ENCODE results near the gene MOB3A. TPM values are rescaled to one million over a fixed set of nuclear protein-coding genes. Genes with fewer than 3 reads are reported as not detected.

MOB3A gene
- total and polyA plus RNA-seq, 2 donors (not counting 1 experiment from before 2014, with no cell fraction given), result 17.2 to 34.8 TPM

DNA sequence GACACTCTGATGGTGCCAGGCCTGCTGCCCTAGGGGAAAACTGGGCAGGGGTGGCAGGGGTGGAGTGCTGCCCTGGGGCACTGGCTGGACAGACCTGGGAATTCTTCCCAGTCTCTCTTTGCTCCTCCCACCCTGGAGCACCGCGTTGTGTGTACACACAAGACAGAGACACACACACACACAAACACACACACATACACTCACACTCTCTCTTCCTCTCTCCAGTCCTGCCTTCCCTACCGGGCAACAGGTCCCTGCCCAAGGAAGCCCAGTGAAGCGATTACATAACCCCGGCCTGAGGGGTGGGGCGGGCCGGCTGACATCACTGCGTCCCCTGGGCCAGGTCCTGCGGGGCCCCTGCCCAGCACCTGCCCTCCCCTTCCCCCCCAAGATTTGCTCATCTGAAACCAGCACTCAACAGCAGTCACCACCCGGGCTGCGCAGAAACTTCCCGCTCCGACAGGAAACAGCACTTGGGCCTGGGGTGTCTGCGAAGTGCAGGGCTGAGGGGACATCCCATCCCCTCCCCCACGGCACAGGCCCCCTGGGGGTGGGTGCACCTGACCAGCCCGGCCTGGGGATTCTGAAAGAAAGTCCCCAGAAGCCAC, 46.3 kb downstream of the MOB3A start:
- DNase-seq (ENCODE audit: low read depth in 2 of 2), result peak; percentile 62 to 74
- peaks cover 19% of the 10 kb centered on the region for H3K4me1 ChIP-seq (ENCODE audit: control insufficient read depth, extremely low read depth, insufficient read depth, low read length)

GRCh38 chr19:2048959-2049740, 47.0 kb downstream of the MOB3A start:
- Histone ChIP-seq H3K4me1 (ENCODE audit: control insufficient read depth, extremely low read depth, insufficient read depth, low read length) (peaks cover 19% of the 10 kb centered on the region), H3K4me3 (replicated peaks in 1 of 4; ENCODE audit: control extremely low read depth in 1 of 4, insufficient read depth in 1 of 4, low read depth in 3 of 4, low read length in 4 of 4) (peak overlapping the region; percentile 58 to 90 (median 84)), H4K20me1 (ENCODE audit: control insufficient read depth, extremely low read depth, insufficient read depth, low read length) (no peaks in the 10 kb centered on the region), H3K9me3 (ENCODE audit: control insufficient read depth, insufficient read depth, low read depth, low read length) (no peaks in the 10 kb centered on the region), H3K9ac (ENCODE audit: insufficient read depth, low read length) (peak overlapping the region; percentile 32), H3K27ac (ENCODE audit: insufficient read depth, low read length) (peak overlapping the region; percentile 50), H3K36me3 (ENCODE audit: control insufficient read depth, insufficient read depth, low read length) (peaks cover 28% of the 10 kb centered on the region), H3K27me3 (ENCODE audit: control insufficient read depth, insufficient read depth, low read length) (no peaks in the 10 kb centered on the region), H2AFZ (ENCODE audit: low read length) (no peak overlapping the region), H3K79me2 (ENCODE audit: control insufficient read depth, insufficient read depth, low read length) (peaks cover 34% of the 10 kb centered on the region), H3K4me2 (ENCODE audit: extremely low read depth, insufficient read depth, low read length) (peak overlapping the region; percentile 91)
- TF ChIP-seq EZH2 (IDR thresholded peaks at IDR 0.05; ENCODE audit: low read length, missing control alignments), result no peak
- TF ChIP-seq, protein P1, sequence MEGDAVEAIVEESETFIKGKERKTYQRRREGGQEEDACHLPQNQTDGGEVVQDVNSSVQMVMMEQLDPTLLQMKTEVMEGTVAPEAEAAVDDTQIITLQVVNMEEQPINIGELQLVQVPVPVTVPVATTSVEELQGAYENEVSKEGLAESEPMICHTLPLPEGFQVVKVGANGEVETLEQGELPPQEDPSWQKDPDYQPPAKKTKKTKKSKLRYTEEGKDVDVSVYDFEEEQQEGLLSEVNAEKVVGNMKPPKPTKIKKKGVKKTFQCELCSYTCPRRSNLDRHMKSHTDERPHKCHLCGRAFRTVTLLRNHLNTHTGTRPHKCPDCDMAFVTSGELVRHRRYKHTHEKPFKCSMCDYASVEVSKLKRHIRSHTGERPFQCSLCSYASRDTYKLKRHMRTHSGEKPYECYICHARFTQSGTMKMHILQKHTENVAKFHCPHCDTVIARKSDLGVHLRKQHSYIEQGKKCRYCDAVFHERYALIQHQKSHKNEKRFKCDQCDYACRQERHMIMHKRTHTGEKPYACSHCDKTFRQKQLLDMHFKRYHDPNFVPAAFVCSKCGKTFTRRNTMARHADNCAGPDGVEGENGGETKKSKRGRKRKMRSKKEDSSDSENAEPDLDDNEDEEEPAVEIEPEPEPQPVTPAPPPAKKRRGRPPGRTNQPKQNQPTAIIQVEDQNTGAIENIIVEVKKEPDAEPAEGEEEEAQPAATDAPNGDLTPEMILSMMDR (conservative IDR thresholded peaks at IDR 0.05 in 1 of 2, IDR thresholded peaks at IDR 0.05 in 1 of 2; ENCODE audit: low read depth in 1 of 2, low read length in 2 of 2), result no peak
- no peak for DNase-seq (ENCODE audit: low read depth in 2 of 2)

More for the DNA sequence above, 46.3 kb downstream of the MOB3A start:
- Histone ChIP-seq H3K4me2 (ENCODE audit: extremely low read depth, insufficient read depth, low read length) (peak overlapping the region; percentile 91), H3K27me3 (ENCODE audit: control insufficient read depth, insufficient read depth, low read length) (no peaks in the 10 kb centered on the region), H3K36me3 (ENCODE audit: control insufficient read depth, insufficient read depth, low read length) (peaks cover 25% of the 10 kb centered on the region), H3K4me3 (replicated peaks in 1 of 4; ENCODE audit: control extremely low read depth in 1 of 4, insufficient read depth in 1 of 4, low read depth in 3 of 4, low read length in 4 of 4) (peak overlapping the region; percentile 58 to 90 (median 84)), H3K27ac (ENCODE audit: insufficient read depth, low read length) (peak overlapping the region; percentile 50), H3K9ac (ENCODE audit: insufficient read depth, low read length) (peak overlapping the region; percentile 67), H2AFZ (ENCODE audit: low read length) (no peak overlapping the region), H4K20me1 (ENCODE audit: control insufficient read depth, extremely low read depth, insufficient read depth, low read length) (no peaks in the 10 kb centered on the region), H3K79me2 (ENCODE audit: control insufficient read depth, insufficient read depth, low read length) (peaks cover 34% of the 10 kb centered on the region), H3K9me3 (ENCODE audit: control insufficient read depth, insufficient read depth, low read depth, low read length) (no peaks in the 10 kb centered on the region)
- TF ChIP-seq EZH2 (IDR thresholded peaks at IDR 0.05; ENCODE audit: low read length, missing control alignments), result no peak

GRCh38 chr19:2048104-2048958, 47.8 kb downstream of the MOB3A start:
- Histone ChIP-seq H4K20me1 (ENCODE audit: control insufficient read depth, extremely low read depth, insufficient read depth, low read length) (no peaks in the 10 kb centered on the region), H3K27me3 (ENCODE audit: control insufficient read depth, insufficient read depth, low read length) (no peaks in the 10 kb centered on the region), H3K4me2 (ENCODE audit: extremely low read depth, insufficient read depth, low read length) (no peak overlapping the region), H3K4me1 (ENCODE audit: control insufficient read depth, extremely low read depth, insufficient read depth, low read length) (peaks cover 19% of the 10 kb centered on the region), H3K79me2 (ENCODE audit: control insufficient read depth, insufficient read depth, low read length) (peaks cover 34% of the 10 kb centered on the region), H3K36me3 (ENCODE audit: control insufficient read depth, insufficient read depth, low read length) (peaks cover 31% of the 10 kb centered on the region), H3K27ac (ENCODE audit: insufficient read depth, low read length) (no peak overlapping the region), H2AFZ (ENCODE audit: low read length) (no peak overlapping the region), H3K4me3 (replicated peaks in 1 of 4; ENCODE audit: control extremely low read depth in 1 of 4, insufficient read depth in 1 of 4, low read depth in 3 of 4, low read length in 4 of 4) (peak overlapping the region in 2 of 4 experiments; percentile 85 to 90), H3K9me3 (ENCODE audit: control insufficient read depth, insufficient read depth, low read depth, low read length) (no peaks in the 10 kb centered on the region), H3K9ac (ENCODE audit: insufficient read depth, low read length) (no peak overlapping the region)
- DNase-seq (ENCODE audit: low read depth in 2 of 2), result no peak
- TF ChIP-seq EZH2 (IDR thresholded peaks at IDR 0.05; ENCODE audit: low read length, missing control alignments), result no peak
- TF ChIP-seq, protein P1 (conservative IDR thresholded peaks at IDR 0.05 in 1 of 2, IDR thresholded peaks at IDR 0.05 in 1 of 2; ENCODE audit: low read depth in 1 of 2, low read length in 2 of 2), result no peak
